HL-60 (cell line): ENCODE measurements around the gene NUTM1.

Experiments
- POLR2AphosphoS5 ChIP-seq: IDR thresholded peaks from 2 replicates; pipeline ENCODE4 v1.6.1; 2012; ENCODE audit warnings: low read depth
- TF ChIP-seq, protein P1 (sequence below): IDR thresholded peaks from 2 replicates; pipeline ENCODE4 v1.6.1; 2012; ENCODE audit warnings: low read depth; ENCODE audit not compliant: insufficient replicate concordance
- TF ChIP-seq, protein P2 (sequence below): IDR thresholded peaks from one replicate; pipeline ENCODE4 v1.5.1; 2011; ENCODE audit warnings: low read length, control low read depth, inconsistent platforms; ENCODE audit not compliant: insufficient read depth

DNA sequence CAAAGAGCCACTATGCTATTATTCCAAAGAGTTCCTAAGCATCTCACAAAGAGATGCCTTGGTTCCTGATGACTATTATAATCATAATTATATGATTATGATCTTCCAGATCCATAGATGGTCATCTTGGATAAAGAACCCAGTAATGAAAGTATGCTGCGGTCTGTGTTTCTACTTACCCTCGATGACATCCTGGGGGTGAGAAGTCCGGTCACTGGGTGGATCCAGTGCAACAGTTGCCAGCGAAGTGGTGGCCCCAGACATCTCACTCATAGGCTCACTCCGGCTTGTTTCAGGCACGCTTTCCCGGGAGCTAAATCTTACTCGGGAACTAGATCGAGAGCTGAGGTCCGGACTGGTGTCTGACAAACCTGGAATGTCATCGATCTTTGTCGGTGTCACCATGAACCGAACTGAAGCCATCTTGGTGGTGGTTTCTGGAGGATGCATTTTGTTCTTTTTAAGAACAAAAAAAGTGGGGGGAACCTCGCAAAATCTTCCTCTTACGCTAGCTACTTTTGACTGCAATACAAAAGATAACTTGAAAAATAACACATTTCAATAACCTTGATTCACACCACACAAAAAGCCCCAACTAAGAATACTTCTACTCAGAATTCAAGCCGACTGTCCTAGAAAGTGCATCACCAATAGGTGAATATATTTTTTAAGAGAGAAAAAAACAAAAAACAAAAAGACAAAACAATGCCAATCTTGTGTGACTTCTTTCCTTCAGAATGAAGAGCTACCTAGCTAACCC is 6.7 kb upstream of the NUTM1 start:
- TF ChIP-seq, protein P1, sequence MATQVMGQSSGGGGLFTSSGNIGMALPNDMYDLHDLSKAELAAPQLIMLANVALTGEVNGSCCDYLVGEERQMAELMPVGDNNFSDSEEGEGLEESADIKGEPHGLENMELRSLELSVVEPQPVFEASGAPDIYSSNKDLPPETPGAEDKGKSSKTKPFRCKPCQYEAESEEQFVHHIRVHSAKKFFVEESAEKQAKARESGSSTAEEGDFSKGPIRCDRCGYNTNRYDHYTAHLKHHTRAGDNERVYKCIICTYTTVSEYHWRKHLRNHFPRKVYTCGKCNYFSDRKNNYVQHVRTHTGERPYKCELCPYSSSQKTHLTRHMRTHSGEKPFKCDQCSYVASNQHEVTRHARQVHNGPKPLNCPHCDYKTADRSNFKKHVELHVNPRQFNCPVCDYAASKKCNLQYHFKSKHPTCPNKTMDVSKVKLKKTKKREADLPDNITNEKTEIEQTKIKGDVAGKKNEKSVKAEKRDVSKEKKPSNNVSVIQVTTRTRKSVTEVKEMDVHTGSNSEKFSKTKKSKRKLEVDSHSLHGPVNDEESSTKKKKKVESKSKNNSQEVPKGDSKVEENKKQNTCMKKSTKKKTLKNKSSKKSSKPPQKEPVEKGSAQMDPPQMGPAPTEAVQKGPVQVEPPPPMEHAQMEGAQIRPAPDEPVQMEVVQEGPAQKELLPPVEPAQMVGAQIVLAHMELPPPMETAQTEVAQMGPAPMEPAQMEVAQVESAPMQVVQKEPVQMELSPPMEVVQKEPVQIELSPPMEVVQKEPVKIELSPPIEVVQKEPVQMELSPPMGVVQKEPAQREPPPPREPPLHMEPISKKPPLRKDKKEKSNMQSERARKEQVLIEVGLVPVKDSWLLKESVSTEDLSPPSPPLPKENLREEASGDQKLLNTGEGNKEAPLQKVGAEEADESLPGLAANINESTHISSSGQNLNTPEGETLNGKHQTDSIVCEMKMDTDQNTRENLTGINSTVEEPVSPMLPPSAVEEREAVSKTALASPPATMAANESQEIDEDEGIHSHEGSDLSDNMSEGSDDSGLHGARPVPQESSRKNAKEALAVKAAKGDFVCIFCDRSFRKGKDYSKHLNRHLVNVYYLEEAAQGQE, result no peak
- TF ChIP-seq, protein P2, sequence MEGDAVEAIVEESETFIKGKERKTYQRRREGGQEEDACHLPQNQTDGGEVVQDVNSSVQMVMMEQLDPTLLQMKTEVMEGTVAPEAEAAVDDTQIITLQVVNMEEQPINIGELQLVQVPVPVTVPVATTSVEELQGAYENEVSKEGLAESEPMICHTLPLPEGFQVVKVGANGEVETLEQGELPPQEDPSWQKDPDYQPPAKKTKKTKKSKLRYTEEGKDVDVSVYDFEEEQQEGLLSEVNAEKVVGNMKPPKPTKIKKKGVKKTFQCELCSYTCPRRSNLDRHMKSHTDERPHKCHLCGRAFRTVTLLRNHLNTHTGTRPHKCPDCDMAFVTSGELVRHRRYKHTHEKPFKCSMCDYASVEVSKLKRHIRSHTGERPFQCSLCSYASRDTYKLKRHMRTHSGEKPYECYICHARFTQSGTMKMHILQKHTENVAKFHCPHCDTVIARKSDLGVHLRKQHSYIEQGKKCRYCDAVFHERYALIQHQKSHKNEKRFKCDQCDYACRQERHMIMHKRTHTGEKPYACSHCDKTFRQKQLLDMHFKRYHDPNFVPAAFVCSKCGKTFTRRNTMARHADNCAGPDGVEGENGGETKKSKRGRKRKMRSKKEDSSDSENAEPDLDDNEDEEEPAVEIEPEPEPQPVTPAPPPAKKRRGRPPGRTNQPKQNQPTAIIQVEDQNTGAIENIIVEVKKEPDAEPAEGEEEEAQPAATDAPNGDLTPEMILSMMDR, result no peak
- no peak for TF ChIP-seq POLR2AphosphoS5
